GM12878 (cell line): Measurements from ENCODE around the gene CCDC9. TPM values are rescaled to one million over a fixed set of nuclear protein-coding genes. Genes with fewer than 3 reads are reported as not detected.
A peak's percentile ranks its signal among the peaks of the same experiment; 100 is the strongest.

Source experiments
- CHD2 ChIP-seq: IDR thresholded peaks from 2 replicates; pipeline ENCODE4 v1.6.1; 2011; ENCODE audit warnings: low read depth, low read length, improper control_type of control experiment, borderline replicate concordance
- CREB1 ChIP-seq: IDR thresholded peaks from 2 replicates; pipeline ENCODE4 v1.6.1; 2012; ENCODE audit warnings: low read depth, mild to moderate bottlenecking, inconsistent platforms
- HDAC2 ChIP-seq: fragments of 200-600 bp; sonication (generic); IDR thresholded peaks from 2 replicates; pipeline ENCODE4 v1.6.1; 2017
- IKZF2 ChIP-seq, 2 experiments: fragments of 450-650 bp; IDR thresholded peaks; 2 replicates each; pipeline ENCODE4 v1.6.1; 2017; ENCODE audit warnings: mild to moderate bottlenecking in 2 of 2, moderate library complexity in 2 of 2
- JUND ChIP-seq: IDR thresholded peaks from 2 replicates; pipeline ENCODE4 v1.6.1; 2012; ENCODE audit warnings: low read depth, mild to moderate bottlenecking, low read length, improper control_type of control experiment, moderate library complexity
- LARP7 ChIP-seq: fragments of 450-650 bp; IDR thresholded peaks from 2 replicates; pipeline ENCODE4 v1.6.1; 2017; ENCODE audit warnings: mild to moderate bottlenecking
- MTA2 ChIP-seq: fragments of 450-650 bp; IDR thresholded peaks from 2 replicates; pipeline ENCODE4 v1.6.1; 2016; ENCODE audit warnings: low read depth, mild to moderate bottlenecking, moderate library complexity
- MXI1 ChIP-seq: fragments of 150-350 bp; IDR thresholded peaks from 2 replicates; pipeline ENCODE4 v1.6.1; 2011; ENCODE audit warnings: low read depth, mild to moderate bottlenecking, inconsistent platforms, low read length, improper control_type of control experiment
- NFIC ChIP-seq: IDR thresholded peaks from 2 replicates; pipeline ENCODE4 v1.6.1; 2012; ENCODE audit warnings: low read depth, mild to moderate bottlenecking, inconsistent platforms, low read length, moderate library complexity
- PKNOX1 ChIP-seq: fragments of 450-650 bp; IDR thresholded peaks from 2 replicates; pipeline ENCODE4 v1.6.1; 2016; ENCODE audit warnings: mild to moderate bottlenecking
- PRDM15 ChIP-seq: fragments of 450-650 bp; formaldehyde crosslinking; IDR thresholded peaks from 2 replicates; pipeline ENCODE4 v1.4.0; 2020; ENCODE audit warnings: mild to moderate bottlenecking, moderate library complexity
- RAD21 ChIP-seq: IDR thresholded peaks from 2 replicates; pipeline ENCODE4 v1.6.1; 2011; ENCODE audit warnings: mild to moderate bottlenecking, low read depth, low read length, moderate library complexity; ENCODE audit not compliant: insufficient read depth
- RUNX3 ChIP-seq: IDR thresholded peaks from 2 replicates; pipeline ENCODE4 v1.6.1; 2012; ENCODE audit warnings: low read length, inconsistent platforms
- SREBF1 ChIP-seq: IDR thresholded peaks from 2 replicates; pipeline ENCODE4 v1.6.1; 2012; ENCODE audit warnings: mild to moderate bottlenecking, low read length
- TAF1 ChIP-seq: IDR thresholded peaks from 2 replicates; pipeline ENCODE4 v1.6.1; 2011; ENCODE audit warnings: mild to moderate bottlenecking, low read depth, low read length, borderline replicate concordance
- YY1 ChIP-seq: IDR thresholded peaks from 2 replicates; pipeline ENCODE4 v1.6.1; 2011; ENCODE audit warnings: low read depth, mild to moderate bottlenecking, low read length
- ZBTB33 ChIP-seq: fragments of 450-650 bp; IDR thresholded peaks from 2 replicates; pipeline ENCODE4 v1.6.1; 2017; ENCODE audit warnings: mild to moderate bottlenecking
- ZNF24 ChIP-seq: fragments of 450-650 bp; IDR thresholded peaks from 2 replicates; pipeline ENCODE4 v1.6.1; 2017; ENCODE audit warnings: antibody characterized with exemption, mild to moderate bottlenecking
- ZNF274 ChIP-seq: IDR thresholded peaks from one replicate; pipeline ENCODE4 v1.8.0; 2011; ENCODE audit not compliant: insufficient read length, insufficient read depth
- ZNF384 ChIP-seq: IDR thresholded peaks from 2 replicates; pipeline ENCODE4 v1.6.1; 2012; ENCODE audit warnings: low read depth, mild to moderate bottlenecking, low read length, improper control_type of control experiment, borderline replicate concordance
- ZNF592 ChIP-seq: fragments of 450-650 bp; IDR thresholded peaks from 2 replicates; pipeline ENCODE4 v1.6.1; 2017; ENCODE audit warnings: mild to moderate bottlenecking, moderate library complexity
- polyA plus RNA-seq, 11 experiments: library from polyadenylated mRNA; depleted of rRNA in 4 of 11; unstranded in 6 of 11; stranded (reverse) in 5 of 11; fragments of >200 nt; fragmentation: Nextera tagmentation in 4 of 11; fragmentation: Illumina TruSeq in 1 of 11; extraction: Ambion mirVana in 4 of 11; extraction: Trizol in 1 of 11; gene quantifications; 1 replicate in 1 of 11; 2 replicates in 10 of 11; pipeline versions ENCODE4 v1.2.1 to v1.2.3, GENCODE V29; 2011 to 2016; ENCODE audit warnings: inconsistent platforms in 2 of 11, missing spikeins in 2 of 11, low read depth in 1 of 11
- total RNA-seq, 4 experiments: library from RNA; depleted of rRNA in 3 of 4; stranded (reverse); fragments of >200 nt in 3 of 4; fragmentation: Illumina TruSeq in 1 of 4; extraction: Trizol in 1 of 4; gene quantifications; 2 replicates each; pipeline versions ENCODE4 v1.2.1 to v1.2.3, GENCODE V29; 2013 to 2021

Gene CCDC9
- total and polyA plus RNA-seq, 10 of the 15 experiments (the other 5 are each of a cell fraction or from before 2014, with no cell fraction given), result 0.18 to 17.5 (median 7.1) TPM; not detected in 1

- TF ChIP-seq ZNF592 (no peak), NFIC (no peak), LARP7 (peak; percentile 43; the same call in 1 of the 2 replicates), RUNX3 (no peak), PRDM15 (CRISPR knock-in tag) (no peak), ZNF384 (no peak), JUND (no peak), CHD2 (0 out of 2 replicates have a peak, but pooled peaks have one; percentile 17), PKNOX1 (no peak), MXI1 (peak; percentile 69; the same call in 1 of the 2 replicates), YY1 (no peak), MTA2 (no peak), ZNF24 (no peak), TAF1 (no peak), ZNF274 (no peak), HDAC2 (no peak), RAD21 (no peak), IKZF2 (IDR thresholded peaks at IDR 0.05) (no peak), SREBF1 (no peak), CREB1 (no peak), ZBTB33 (no peak)
These were observed 28.0 kb upstream of the CCDC9 start (continued) for GRCh38 chr19:47228168-47228936.
